Neural crest cell (in vitro differentiated cells): ENCODE results near the gene GPR142. TPM values are rescaled to one million over a fixed set of nuclear protein-coding genes. Genes with fewer than 3 reads are reported as not detected.

ENCODE experiments used
- DNase-seq: peaks from one replicate; pipeline ENCODE4 v3.0.0; 2021; ENCODE audit warnings: low read depth, mixed read lengths, low spot score
- H3K27ac Mint-ChIP-seq: one replicate; pipeline ENCODE4 v1.8.0; 2021; ENCODE audit warnings: mild to moderate bottlenecking, mixed read lengths; ENCODE audit not compliant: unreplicated experiment
- H3K27me3 Mint-ChIP-seq: 2 replicates; pipeline ENCODE4 v1.8.0; 2021; ENCODE audit warnings: low read depth, mild to moderate bottlenecking, mixed read lengths
- H3K36me3 Mint-ChIP-seq: 2 replicates; pipeline ENCODE4 v1.8.0; 2021; ENCODE audit warnings: low read depth, mild to moderate bottlenecking, mixed read lengths
- H3K4me1 Mint-ChIP-seq: 2 replicates; pipeline ENCODE4 v1.8.0; 2021; ENCODE audit warnings: mixed read lengths
- H3K4me3 Mint-ChIP-seq: one replicate; pipeline ENCODE4 v1.8.0; 2021; ENCODE audit warnings: mild to moderate bottlenecking, mixed read lengths
- H3K9me3 Mint-ChIP-seq: 2 replicates; pipeline ENCODE4 v1.8.0; 2021; ENCODE audit warnings: mixed read lengths
- total RNA-seq: library from RNA; stranded (reverse); gene quantifications from 2 replicates; pipeline ENCODE4 v1.2.1, GENCODE V29; 2021
- TF ChIP-seq, protein P1 (sequence below): fragments of 200-600 bp; sonication (generic); conservative IDR thresholded peaks from 2 replicates; pipeline ENCODE4 v1.5.0; 2021; ENCODE audit warnings: antibody characterized with exemption, mild to moderate bottlenecking

GPR142 gene
- total RNA-seq, 1 donor from 2014 or later, result 0.23 TPM

DNA sequence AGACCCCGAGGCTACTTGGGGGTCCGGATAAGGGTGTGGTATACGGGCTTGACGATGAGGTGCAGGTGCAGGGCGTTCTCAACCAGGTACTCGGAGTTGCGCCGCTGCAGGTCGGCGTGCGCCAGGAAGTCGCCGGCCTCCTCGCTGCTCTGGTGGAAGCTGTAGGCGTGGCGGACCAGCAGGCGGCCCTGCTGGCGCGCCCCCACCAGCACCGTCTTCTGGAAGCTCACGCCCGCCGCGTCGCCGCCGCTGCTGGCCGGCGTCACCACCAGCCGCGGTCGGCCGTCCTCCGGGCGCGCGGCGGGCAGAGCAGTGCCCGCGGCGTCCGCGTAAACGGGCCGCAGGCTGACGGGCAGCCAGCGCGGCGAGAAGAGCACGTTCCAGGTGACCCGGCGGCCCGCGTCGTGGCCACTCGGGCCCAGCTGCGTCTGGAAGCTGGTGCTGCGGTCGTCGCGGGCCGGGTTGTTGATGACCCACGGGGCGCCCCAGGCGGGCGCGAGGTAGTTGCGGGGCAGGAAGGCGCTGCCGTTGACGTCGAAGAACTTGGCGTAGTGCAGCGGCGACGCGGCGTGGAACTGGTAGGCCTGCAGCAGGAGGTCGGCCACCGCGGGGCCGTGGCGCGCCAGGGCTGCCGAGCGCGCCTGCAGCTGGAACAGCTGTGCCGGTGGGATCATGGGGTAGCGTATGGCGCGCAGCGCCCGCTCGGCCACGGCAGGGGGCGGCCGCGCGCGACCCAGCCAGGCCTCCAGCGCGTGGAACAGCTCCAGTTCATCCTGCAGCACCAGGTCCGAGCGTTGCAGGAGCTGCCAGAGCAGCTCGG is 10.4 kb upstream of the GPR142 start:
- TF ChIP-seq, protein P1, sequence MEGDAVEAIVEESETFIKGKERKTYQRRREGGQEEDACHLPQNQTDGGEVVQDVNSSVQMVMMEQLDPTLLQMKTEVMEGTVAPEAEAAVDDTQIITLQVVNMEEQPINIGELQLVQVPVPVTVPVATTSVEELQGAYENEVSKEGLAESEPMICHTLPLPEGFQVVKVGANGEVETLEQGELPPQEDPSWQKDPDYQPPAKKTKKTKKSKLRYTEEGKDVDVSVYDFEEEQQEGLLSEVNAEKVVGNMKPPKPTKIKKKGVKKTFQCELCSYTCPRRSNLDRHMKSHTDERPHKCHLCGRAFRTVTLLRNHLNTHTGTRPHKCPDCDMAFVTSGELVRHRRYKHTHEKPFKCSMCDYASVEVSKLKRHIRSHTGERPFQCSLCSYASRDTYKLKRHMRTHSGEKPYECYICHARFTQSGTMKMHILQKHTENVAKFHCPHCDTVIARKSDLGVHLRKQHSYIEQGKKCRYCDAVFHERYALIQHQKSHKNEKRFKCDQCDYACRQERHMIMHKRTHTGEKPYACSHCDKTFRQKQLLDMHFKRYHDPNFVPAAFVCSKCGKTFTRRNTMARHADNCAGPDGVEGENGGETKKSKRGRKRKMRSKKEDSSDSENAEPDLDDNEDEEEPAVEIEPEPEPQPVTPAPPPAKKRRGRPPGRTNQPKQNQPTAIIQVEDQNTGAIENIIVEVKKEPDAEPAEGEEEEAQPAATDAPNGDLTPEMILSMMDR, result peak; percentile 11
- Mint-ChIP-seq H3K27me3 (peaks cover 67% of the 10 kb centered on the region), H3K27ac (no peak overlapping the region), H3K36me3 (peaks cover 2% of the 10 kb centered on the region), H3K4me1 (peaks cover 30% of the 10 kb centered on the region), H3K4me3 (no peak overlapping the region), H3K9me3 (no peaks in the 10 kb centered on the region)
- no peak for DNase-seq

DNA sequence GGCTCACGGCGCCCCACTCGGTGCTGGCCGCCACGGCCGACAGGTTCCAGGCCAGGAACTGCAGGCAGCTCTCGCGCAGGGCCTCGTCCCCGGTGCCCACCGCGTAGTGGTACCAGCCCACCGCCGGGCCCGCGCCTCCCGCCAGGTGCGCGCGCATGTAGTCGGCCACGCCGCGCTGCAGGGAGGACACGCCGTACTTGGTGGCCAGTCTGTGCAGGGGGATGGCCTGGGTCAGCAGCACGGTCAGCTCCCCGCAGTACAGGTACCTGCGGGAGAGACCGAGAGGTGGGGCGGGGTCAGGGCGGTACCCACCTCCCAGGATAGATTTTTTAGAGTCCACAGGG is 9.9 kb upstream of the GPR142 start:
- Mint-ChIP-seq H3K27ac (no peak overlapping the region), H3K27me3 (peaks cover 61% of the 10 kb centered on the region), H3K9me3 (no peaks in the 10 kb centered on the region), H3K36me3 (peaks cover 2% of the 10 kb centered on the region), H3K4me1 (peaks cover 36% of the 10 kb centered on the region), H3K4me3 (peak overlapping the region; percentile 31)
- DNase-seq, result no peak
- TF ChIP-seq, protein P1, result no peak

DNA sequence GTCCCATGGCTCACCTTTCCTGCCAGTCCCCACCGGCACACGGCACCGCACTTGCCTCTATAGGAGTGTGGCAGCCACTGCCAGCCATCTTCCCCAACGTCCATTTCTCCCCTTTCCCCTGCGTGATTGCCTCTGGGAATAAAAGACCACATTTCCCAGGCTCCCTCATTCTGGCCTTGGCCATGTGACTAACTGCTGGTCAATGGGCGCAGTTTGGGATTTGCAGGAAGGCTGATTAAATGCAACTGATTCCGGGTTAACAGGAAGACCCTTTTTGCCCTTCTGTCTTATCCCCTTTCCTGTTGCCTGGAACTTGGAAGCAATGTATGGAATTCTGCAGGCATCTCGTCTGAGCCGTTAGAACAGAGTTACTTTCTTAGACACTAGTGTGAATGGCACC is 8.6 kb upstream of the GPR142 start:
- DNase-seq, result no peak
- H3K4me1 Mint-ChIP-seq, result peaks cover 44% of the 10 kb centered on the region
- no peaks in the 10 kb centered on the region for H3K9me3 Mint-ChIP-seq
- H3K27ac Mint-ChIP-seq, result no peak overlapping the region
- TF ChIP-seq, protein P1, result no peak
- H3K4me3 Mint-ChIP-seq, result peak overlapping the region; percentile 21
- H3K36me3 Mint-ChIP-seq, result peaks cover 2% of the 10 kb centered on the region
- peaks cover 49% of the 10 kb centered on the region for H3K27me3 Mint-ChIP-seq

DNA sequence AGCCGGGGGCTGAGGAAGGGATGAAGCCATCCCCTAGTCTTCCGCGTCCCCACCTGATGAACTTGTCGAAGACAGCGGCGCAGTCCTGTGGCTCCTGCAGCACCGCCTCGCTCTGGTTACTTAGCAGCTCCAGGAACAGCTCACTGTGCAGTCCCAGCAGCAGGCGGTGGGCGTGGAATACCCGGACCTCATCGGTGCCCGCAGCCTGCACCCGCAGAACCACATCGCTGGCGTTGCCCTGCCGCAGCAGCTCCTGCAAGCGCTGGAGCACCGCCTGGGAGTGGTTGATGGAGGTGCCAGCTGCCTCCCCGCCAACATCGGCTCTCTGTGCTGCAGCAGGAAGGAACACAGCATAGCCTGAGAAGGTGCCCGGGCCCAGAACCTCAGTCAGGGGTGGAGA is 7.4 kb upstream of the GPR142 start:
- DNase-seq, result no peak
- Mint-ChIP-seq H3K4me1 (peaks cover 39% of the 10 kb centered on the region), H3K36me3 (peaks cover 2% of the 10 kb centered on the region), H3K27me3 (peaks cover 37% of the 10 kb centered on the region), H3K27ac (no peak overlapping the region), H3K4me3 (no peak overlapping the region), H3K9me3 (no peaks in the 10 kb centered on the region)
- TF ChIP-seq, protein P1, result no peak

DNA sequence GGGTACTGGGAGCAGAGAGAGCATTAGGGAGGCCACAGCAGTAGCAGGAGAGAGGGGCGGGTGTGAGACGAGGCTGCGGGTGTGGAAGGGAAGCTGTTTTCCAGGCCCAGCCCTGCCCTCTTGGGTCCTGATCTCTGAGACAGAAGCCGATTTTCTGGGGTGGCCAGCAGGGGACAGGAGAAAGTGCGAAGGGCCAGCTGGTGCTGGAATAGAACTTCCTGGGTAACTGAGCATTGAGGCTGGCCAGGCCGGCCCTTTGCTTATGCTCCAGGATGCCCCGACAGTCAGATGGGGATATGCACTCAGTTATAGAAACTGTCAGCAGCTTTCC is 6.4 kb upstream of the GPR142 start:
- H3K27ac Mint-ChIP-seq, result peak overlapping the region; percentile 97
- TF ChIP-seq, protein P1, result no peak
- peak overlapping the region; percentile 82 for H3K4me3 Mint-ChIP-seq
- no peaks in the 10 kb centered on the region for H3K9me3 Mint-ChIP-seq
- peaks cover 2% of the 10 kb centered on the region for H3K36me3 Mint-ChIP-seq
- peaks cover 39% of the 10 kb centered on the region for H3K4me1 Mint-ChIP-seq
- H3K27me3 Mint-ChIP-seq, result peaks cover 27% of the 10 kb centered on the region
- DNase-seq, result no peak
